ENCODE measurements around the gene BAIAP2L1. TPM values are rescaled to one million over a fixed set of nuclear protein-coding genes. Genes with fewer than 3 reads are reported as not detected.
"Not testable (repeated sequence)": the region's sequence is repeated elsewhere in the genome, so short reads cannot be mapped to it uniquely, and the experiment has no call there.

BAIAP2L1 gene
- total RNA-seq, 2 experiments from 2014 or later, result 0.63 to 0.82 TPM

DNA sequence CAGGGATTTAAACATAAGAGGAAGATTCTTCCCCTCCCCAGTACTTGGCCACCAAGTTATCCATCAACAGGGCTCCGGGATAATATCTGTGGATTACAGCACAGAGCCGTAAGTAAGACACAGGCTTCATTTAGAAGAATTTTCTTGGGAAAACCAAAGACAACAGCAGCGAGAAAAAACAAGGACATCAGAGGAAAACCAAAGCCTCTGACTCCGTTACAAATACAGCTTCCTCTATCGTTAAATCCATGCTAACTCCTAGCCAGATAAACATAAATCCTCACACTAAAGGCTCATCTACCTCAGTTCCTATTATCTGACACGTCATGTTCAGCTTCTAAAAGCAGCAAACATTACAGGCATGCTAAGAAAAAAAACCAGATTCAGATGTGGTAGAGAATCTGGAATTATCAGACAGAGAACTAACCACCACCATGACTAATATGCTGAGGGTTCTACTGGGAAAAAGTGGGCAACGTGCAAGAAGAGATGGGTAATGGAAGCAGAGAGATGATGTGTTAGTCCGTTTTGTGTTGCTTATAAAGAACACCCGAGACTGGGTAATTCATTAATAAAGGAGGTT is 71.0 kb downstream of the BAIAP2L1 start:
- ChIA-PET POLR2A (no interaction called here), CTCF (no interaction called here)

GRCh38 chr7:98329100-98329790 is 71.6 kb downstream of the BAIAP2L1 start:
- ChIA-PET CTCF (no interaction called here), POLR2A (no interaction called here)

GRCh38 chr7:98324782-98325181 is 76.1 kb downstream of the BAIAP2L1 start:
- ChIA-PET CTCF (no interaction called here), POLR2A (no interaction called here)

DNA sequence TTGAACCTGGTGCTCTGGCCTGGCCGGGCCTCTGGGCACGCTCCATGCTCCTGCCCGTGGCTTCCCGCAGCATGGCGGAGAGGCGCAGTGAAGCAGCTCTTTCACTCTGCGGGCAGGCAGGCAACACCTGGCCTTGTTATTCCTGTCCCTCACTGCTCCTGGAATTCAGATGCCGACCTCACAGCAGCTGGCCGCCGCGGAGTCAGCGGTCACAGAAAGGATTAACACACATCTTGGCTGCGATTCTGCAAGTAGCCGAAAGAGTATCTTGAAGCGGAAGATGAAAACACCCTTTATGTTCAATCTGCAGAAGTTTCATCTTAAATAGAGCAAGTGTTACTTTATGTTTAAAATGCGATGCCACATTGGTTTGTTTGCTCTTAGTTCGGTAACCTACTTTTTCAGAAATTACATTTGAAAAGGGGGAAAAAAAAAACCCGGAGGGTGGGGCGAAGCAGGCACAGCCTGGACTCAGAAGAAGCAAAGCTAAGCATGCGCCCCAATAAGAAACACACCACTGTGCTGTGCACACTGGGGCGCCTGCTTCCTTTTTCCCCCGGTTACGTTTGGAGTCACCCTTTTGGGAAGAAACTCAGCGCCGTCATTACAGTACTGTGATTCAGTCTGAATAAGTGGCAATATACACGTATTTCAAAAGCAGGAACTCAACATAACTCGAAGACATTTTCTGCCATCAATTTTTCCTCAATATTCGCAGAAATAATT is 77.1 kb downstream of the BAIAP2L1 start:
- POLR2A ChIA-PET, result no interaction called here
- CTCF ChIA-PET, result no interaction called here

DNA sequence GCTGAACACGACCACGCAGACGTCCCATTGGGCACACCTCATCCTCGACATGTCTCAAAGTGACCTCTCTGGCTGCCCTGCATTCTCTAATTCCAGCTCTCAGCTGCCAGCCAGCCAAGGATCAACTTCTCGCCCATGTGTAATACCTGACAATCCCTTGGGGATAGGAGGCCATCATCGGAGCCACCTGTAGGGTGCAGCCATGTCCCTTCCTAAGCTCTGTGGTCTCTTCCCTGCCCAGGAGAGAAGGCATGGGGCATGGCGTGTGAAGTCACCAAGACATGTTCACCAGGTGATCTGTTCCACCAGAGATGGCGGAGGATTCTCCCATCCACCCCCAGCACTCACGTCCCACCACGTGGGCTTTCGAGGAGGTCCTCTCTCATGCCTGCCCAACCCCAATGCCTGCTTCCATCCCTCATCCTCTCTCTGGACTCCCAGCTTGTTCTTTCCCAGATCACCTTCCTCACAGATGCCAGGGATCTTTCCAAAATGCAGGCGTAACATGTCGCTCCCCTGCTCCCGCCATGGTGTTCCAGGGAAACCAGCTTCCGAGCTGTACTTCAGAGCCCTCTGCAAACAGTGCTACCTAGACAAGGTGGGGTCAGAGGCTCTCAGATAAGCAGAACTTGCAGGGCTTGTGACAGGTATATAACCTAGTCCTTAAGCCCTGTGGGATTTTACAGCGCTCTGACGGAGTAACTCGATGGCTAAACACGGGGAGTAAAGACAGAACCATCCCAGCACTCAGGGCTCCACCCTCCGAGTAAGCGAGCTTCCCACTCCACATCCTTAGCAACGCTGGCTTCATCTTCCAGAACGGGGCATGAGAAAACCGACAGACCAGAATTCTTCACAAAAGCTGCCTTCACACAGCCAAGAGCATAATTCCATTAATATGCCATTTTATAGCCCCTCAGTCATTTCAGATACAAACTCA is 78.3 kb downstream of the BAIAP2L1 start:
- ChIA-PET CTCF (no interaction called here), POLR2A (no interaction called here)

DNA sequence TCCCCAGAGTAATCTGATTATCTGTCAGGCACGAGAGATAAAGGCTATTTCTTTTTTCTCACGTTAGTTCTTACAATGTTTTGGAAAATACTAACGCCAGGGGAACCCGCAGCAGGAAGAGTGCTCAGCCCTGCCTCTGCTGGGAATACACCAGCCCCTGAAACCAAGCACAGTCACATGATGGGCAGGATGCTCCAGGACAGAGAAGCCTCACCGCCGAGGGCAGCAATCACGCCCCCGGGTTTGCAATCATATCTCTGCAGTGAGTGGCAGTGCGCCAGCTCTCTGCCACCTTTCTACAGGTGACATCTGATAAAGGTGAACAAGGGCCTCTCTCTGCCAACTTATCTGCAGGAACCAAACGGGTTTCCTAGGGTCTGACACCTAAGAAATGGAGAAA is 79.6 kb downstream of the BAIAP2L1 start:
- ChIA-PET CTCF (no interaction called here), POLR2A (no interaction called here)

GRCh38 chr7:98319176-98319575 is 81.7 kb downstream of the BAIAP2L1 start:
- ChIA-PET CTCF (interaction anchor here (0.7 kb wide), 1 partner anchor 15 kb away, joined by 3 read pairs; no protein-coding TSS in a partner anchor), POLR2A (no interaction called here)

- ChIA-PET CTCF (no interaction called here), POLR2A (no interaction called here)
Measured at GRCh38 chr7:98317366-98318040, 83.4 kb downstream of the BAIAP2L1 start.

GRCh38 chr7:98315994-98316527 is 84.8 kb downstream of the BAIAP2L1 start:
- CTCF ChIA-PET, POLR2A ChIA-PET: not testable (repeated sequence)

DNA sequence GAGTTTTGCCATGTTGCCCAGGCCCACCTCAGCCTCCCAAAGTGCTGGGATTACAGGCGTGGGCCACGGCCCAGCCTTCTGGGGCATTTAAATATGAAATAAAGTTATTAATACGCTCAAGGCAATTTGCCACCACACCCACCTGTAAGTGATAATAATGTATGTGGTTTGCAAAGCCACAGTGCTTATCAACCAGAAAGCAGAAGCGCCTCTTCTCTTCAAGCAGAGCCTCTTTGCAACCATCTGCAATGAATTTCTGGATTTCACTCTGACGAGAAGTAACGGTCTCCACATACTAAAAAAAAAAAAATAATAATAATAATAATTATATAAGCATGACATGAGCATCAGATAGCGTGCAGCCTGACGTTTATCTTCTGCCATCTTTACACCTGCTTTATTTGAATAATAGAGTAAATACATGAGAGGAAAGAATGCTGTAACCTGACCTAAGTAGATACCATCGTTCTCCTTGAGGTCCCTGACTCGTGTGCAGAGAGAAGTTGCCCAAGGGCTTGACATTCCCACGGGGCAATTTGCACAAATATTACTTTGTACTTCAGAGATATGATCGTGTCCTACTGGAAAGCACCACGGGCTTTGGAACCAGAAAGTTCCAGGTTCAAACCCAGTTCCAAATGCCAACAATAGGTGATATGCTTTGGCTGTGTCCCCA is 85.4 kb downstream of the BAIAP2L1 start:
- ChIA-PET POLR2A (no interaction called here), CTCF (no interaction called here)

- POLR2A ChIA-PET, result no interaction called here
Measured at GRCh38 chr7:98314469-98314868, 86.4 kb downstream of the BAIAP2L1 start.

GRCh38 chr7:98312201-98312600 is 88.7 kb downstream of the BAIAP2L1 start:
- CTCF ChIA-PET, result no interaction called here
- POLR2A ChIA-PET, result no interaction called here

More at GRCh38 chr7:98314469-98314868, 86.4 kb downstream of the BAIAP2L1 start:
- CTCF ChIA-PET, result no interaction called here

GRCh38 chr7:98309566-98309965 is 91.3 kb downstream of the BAIAP2L1 start:
- CTCF ChIA-PET, result no interaction called here
- POLR2A ChIA-PET, result no interaction called here

DNA sequence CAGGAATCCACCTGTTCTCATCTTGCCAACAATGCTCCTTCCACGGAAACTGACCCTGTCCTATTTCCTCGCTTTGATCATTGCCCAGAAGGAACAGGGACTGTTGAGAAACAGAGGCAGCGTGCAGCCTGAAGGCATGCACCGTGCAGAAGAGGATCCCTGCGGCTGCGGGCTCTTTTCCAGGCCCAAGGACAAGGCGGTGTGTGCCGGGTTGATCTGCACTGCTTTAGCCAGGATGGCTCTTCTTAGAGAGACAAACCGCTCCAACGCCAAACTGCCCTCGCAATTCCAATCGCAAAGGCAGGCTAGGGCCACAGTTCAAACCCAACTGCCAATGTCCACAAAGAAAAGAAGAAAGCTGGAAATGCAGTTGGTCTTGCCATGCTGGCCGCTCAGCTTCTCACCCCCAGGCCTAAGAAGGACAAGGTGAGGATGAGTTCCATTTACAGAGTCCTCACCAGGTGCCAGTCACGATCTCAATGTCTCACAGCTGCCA is 92.9 kb downstream of the BAIAP2L1 start:
- POLR2A ChIA-PET, result no interaction called here

DNA sequence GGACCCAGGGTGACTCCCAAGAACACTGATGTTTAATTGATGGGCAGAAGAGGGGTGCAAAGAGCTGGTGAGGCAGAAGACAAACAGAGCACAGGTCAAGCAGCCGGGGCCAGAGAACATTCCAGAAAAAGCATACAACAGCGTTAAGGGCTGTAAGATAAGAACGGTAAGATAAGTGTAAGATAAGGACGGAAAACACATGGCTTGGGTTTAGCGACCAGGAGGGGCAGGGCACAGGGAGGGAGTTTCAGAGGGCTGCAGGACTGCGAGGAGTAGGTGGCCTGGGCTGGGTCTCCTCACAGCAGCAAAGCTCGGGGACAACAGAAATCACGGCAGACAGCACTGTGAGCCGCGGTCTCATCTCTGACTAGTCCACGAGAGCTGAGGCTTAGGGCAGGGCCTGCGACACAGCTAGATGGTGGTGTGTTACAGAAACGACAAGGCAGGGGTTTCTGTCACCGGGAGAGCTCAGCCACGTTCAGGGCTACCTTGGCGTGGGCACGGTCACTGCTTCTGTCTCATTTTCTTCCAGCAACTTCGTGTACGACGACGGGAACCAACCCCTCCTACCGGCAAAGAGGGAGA is 94.8 kb downstream of the BAIAP2L1 start:
- POLR2A ChIA-PET, result no interaction called here
- CTCF ChIA-PET, result no interaction called here

More for the DNA sequence above, 92.9 kb downstream of the BAIAP2L1 start:
- CTCF ChIA-PET, result no interaction called here

DNA sequence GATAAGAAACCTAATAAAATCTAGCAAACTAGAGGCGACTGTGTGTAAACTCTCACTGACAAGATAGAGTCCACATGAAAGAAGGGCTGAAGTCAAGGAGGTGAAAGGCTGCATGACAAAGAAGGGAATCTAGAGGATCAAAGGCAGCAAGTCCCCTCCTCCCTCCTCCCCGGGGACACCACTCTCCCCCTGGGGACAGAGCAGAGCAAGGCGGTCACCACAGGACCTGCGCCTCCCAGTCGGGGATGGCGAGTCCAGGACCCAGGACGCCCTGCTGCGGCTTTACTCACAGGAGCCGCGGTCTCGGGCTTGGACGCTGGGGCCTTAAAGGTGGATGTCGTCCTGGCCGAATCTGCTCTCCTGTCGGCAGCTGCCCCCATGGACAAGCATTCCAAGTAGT is 97.0 kb downstream of the BAIAP2L1 start:
- CTCF ChIA-PET, result no interaction called here
- POLR2A ChIA-PET, result no interaction called here

DNA sequence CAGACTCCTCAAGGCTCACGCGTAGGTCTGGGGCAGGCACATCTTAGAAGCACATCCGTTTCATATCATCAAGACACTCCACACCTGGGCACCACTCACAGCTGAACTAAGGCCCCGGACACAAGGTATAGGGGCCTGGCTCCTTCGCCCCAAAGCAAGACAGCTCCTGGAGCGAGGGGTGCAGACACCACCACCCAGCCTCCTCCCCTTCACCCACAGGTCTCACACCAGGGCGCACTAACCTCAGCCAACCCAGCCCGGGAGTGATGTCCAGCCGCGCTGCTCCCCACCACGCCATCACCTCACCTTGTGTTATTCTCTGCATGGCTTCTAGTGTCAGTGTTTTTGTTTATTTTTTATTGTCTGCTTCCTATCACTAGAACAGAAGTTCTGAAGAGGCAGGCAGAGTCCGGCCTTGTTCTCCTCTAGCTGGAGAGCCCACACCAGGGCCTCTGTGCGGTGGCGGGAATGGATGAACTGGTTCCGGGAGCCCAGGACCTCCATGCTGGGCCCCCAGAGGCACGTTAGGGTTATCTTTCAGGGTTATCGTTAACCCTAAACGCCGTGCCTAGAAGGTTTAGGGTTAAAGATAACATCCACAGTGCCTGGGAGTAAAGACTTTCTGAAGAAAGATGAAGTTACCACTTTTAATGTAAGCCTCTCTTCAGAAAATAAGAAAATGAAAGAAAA is 97.6 kb downstream of the BAIAP2L1 start:
- ChIA-PET CTCF (no interaction called here), POLR2A (no interaction called here)
